DOHH2 (cell line): ENCODE results near the gene ZCCHC12.

ENCODE experiments used
- EZH2phosphoT487 ChIP-seq: fragments of 200-600 bp; sonication (generic); IDR thresholded peaks from 2 replicates; pipeline ENCODE4 v1.6.1; 2017; ENCODE audit warnings: borderline replicate concordance, mild to moderate bottlenecking, antibody characterized with exemption, low read length, moderate library complexity, mixed read lengths
- TF ChIP-seq, protein P1 (sequence below): fragments of 200-600 bp; sonication (generic); IDR thresholded peaks from one replicate; pipeline ENCODE4 v1.5.1; 2014; ENCODE audit warnings: antibody characterized with exemption, mild to moderate bottlenecking, low read depth, low read length; ENCODE audit not compliant: poor library complexity, severe bottlenecking

DNA sequence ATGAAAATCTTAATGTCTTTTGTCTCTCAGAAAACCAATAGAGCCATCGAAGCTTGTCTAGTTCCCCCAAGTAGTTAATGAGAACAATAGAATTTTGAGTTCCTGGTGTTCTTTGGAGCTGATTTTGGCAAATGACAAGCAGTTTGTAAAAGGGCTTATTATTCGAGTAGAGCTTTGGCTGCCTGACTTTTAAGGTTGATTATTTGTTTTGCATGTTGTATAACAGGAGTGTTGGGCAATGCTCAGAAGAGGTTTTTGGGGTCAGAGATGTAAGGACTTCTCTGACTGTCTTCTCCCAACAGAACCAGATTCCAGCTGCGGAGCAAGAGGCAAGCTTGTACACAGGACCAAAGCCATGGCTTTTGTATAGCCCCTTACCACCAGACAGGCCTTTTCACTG lies 30.0 kb downstream of the ZCCHC12 start:
- TF ChIP-seq, protein P1, sequence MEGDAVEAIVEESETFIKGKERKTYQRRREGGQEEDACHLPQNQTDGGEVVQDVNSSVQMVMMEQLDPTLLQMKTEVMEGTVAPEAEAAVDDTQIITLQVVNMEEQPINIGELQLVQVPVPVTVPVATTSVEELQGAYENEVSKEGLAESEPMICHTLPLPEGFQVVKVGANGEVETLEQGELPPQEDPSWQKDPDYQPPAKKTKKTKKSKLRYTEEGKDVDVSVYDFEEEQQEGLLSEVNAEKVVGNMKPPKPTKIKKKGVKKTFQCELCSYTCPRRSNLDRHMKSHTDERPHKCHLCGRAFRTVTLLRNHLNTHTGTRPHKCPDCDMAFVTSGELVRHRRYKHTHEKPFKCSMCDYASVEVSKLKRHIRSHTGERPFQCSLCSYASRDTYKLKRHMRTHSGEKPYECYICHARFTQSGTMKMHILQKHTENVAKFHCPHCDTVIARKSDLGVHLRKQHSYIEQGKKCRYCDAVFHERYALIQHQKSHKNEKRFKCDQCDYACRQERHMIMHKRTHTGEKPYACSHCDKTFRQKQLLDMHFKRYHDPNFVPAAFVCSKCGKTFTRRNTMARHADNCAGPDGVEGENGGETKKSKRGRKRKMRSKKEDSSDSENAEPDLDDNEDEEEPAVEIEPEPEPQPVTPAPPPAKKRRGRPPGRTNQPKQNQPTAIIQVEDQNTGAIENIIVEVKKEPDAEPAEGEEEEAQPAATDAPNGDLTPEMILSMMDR, result no peak
- TF ChIP-seq EZH2phosphoT487, result no peak
